Kidney epithelial cell (primary cell): Measurements from ENCODE around the gene TRABD2A. TPM values are rescaled to one million over a fixed set of nuclear protein-coding genes. Genes with fewer than 3 reads are reported as not detected.

Experiments
- DNase-seq: peaks from one replicate; pipeline ENCODE4 v3.0.0-alpha.2; 2010; ENCODE audit warnings: low read depth
- H3K27me3 ChIP-seq: 2 replicates; pipeline ENCODE4 v1.6.0; 2011; ENCODE audit warnings: low read length; ENCODE audit not compliant: control insufficient read depth, insufficient read depth
- H3K36me3 ChIP-seq: 2 replicates; pipeline ENCODE4 v1.5.1; 2011; ENCODE audit warnings: low read length; ENCODE audit not compliant: control insufficient read depth, insufficient read depth
- H3K4me3 ChIP-seq: 2 replicates; pipeline ENCODE4 v1.5.1; 2011; ENCODE audit warnings: low read depth, mild to moderate bottlenecking, control low read depth, low read length
- CTCF ChIP-seq: IDR thresholded peaks from 2 replicates; pipeline ENCODE4 v1.5.1; 2011; ENCODE audit warnings: mild to moderate bottlenecking, moderate library complexity, low read length, control low read depth, inconsistent platforms; ENCODE audit not compliant: insufficient read depth, poor library complexity, severe bottlenecking
- total RNA-seq: library from RNA; depleted of rRNA; stranded (reverse); fragments of >200 nt; gene quantifications from 2 replicates; pipeline ENCODE4 v1.2.3, GENCODE V29; 2015

Gene TRABD2A
- total RNA-seq, 1 donor from 2014 or later: 0.50 TPM

- no peak overlapping the region for H3K4me3 ChIP-seq
- no peaks in the 10 kb centered on the region for H3K36me3 ChIP-seq
- no peaks in the 10 kb centered on the region for H3K27me3 ChIP-seq
- DNase-seq: no peak
- no peak for TF ChIP-seq CTCF
These were observed 81.1 kb downstream of the TRABD2A start for GRCh38 chr2:84799772-84800171.

- no peaks in the 10 kb centered on the region for H3K36me3 ChIP-seq
- TF ChIP-seq CTCF: no peak
- no peaks in the 10 kb centered on the region for H3K27me3 ChIP-seq
- no peak for DNase-seq
- H3K4me3 ChIP-seq: no peak overlapping the region
These were observed 83.6 kb downstream of the TRABD2A start for GRCh38 chr2:84797271-84797670.

- H3K4me3 ChIP-seq: no peak overlapping the region
- no peak for TF ChIP-seq CTCF
- no peaks in the 10 kb centered on the region for H3K27me3 ChIP-seq
- no peaks in the 10 kb centered on the region for H3K36me3 ChIP-seq
- no peak for DNase-seq
These were observed 84.1 kb downstream of the TRABD2A start for GRCh38 chr2:84796798-84797197.

GRCh38 chr2:84793641-84794040, 87.2 kb downstream of the TRABD2A start:
- H3K27me3 ChIP-seq: no peaks in the 10 kb centered on the region
- no peak for DNase-seq
- no peaks in the 10 kb centered on the region for H3K36me3 ChIP-seq
- no peak for TF ChIP-seq CTCF
- no peak overlapping the region for H3K4me3 ChIP-seq

GRCh38 chr2:84792856-84793522, 87.9 kb downstream of the TRABD2A start:
- Histone ChIP-seq H3K27me3 (no peaks in the 10 kb centered on the region), H3K4me3 (no peak overlapping the region), H3K36me3 (no peaks in the 10 kb centered on the region)
- no peak for DNase-seq
- TF ChIP-seq CTCF: no peak

- H3K27me3 ChIP-seq: no peaks in the 10 kb centered on the region
- no peak for TF ChIP-seq CTCF
- H3K36me3 ChIP-seq: no peaks in the 10 kb centered on the region
- no peak overlapping the region for H3K4me3 ChIP-seq
- DNase-seq: no peak
These were observed 92.4 kb downstream of the TRABD2A start for GRCh38 chr2:84788498-84788897.
